DMS53 treated with DMSO at 0.1 percent for 48 hours (cell line): ENCODE measurements around the gene CFAP74.
A peak's percentile ranks its signal among the peaks of the same experiment; 100 is the strongest.
"Not testable (repeated sequence)": the region's sequence is repeated elsewhere in the genome, so short reads cannot be mapped to it uniquely, and the experiment has no call there.

Experiments used
- DNase-seq: peaks from one replicate; lab custom pipeline; 2025; ENCODE audit not compliant: unreplicated experiment; lab: John Stamatoyannopoulos, UW

Gene CFAP74

DNA sequence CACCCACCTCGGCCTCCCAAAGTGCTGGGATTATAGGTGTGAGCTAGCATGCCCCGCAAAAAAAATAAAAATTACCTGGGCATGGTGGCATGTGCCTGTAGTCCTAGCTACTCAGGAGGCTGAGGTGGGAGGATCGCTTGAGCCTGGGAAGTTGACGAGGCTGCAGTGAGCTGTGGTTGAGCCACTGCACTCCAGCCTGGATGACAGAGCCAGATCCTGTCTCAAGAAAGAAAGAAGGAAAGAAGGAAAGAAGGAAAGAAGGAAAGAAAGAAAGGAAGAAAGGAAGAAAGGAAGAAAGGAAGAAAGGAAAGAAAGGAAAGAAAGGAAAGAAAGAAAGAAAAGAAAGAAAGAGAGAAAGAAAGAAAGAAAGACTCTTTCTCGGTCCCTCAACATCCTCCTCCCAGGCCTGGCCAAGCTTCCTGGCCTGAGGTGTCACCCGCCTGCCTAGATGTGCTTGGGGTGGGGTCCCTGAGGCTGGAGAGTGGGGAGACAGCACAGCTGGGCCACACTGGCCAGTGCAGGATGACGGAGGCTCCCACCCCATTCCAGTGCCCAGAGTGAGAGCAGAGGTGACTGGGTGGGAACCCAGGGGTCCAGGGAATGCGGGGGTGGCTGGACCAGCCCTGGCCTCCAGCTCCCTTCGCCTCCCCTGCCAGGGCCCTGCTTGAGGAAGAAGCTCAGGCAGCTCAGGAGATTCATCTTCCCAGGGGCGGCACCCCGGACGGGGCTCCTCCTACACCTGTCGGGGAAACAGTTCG, 102.5 kb downstream of the CFAP74 start:
- DNase-seq = no peak

DNA sequence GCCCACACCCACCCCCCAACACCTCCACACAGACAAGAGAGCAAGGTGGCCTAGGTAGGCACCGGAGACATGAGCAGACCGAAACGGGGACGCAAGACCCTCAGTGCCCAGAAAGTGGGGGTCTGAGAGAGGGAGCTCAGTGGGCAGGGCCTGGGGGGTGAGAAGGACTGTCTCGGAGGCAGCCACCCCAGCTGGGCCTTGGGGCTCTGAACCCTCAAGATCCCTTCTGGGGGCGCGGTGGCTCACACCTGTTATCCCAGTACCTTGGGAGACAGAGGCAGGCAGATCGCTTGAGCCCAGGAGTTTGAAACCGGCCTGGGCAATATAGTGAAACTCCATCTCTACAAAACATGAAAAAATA, 103.6 kb downstream of the CFAP74 start:
- no peak for DNase-seq

DNA sequence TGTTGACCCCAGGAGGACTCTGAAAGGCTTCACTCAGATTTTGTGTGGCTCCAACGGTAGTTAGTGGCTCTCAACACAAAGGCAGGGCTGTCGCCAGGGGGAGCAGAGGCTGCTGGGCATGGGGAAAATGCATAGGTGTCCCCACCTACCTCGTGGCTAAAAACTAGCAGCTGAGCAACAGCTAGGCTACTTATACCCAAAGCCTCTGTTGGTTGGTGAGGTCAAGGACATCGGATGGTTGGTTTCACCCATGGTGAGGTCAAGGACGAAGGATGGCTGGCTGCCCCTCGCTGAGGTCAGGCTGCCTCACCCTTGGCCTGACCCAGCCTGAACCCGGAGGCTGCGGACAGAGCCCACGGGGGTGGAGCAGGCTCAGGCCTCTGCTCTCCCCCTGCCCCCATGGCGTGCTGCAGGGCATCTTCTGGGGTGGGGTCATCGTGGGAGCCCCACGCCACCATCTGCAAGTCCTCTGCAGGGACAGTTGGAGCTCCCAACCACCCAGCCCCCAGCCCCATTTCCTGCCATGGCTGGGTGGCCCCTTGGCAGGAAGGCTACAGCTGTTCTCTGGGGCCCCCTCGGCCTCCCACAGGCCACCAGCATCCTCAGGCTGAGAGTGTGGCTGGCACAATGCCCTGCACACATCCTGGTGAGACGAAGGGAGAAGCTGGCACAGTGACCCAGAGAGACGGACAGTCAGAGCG, 104.2 kb downstream of the CFAP74 start:
- no peak for DNase-seq

DNA sequence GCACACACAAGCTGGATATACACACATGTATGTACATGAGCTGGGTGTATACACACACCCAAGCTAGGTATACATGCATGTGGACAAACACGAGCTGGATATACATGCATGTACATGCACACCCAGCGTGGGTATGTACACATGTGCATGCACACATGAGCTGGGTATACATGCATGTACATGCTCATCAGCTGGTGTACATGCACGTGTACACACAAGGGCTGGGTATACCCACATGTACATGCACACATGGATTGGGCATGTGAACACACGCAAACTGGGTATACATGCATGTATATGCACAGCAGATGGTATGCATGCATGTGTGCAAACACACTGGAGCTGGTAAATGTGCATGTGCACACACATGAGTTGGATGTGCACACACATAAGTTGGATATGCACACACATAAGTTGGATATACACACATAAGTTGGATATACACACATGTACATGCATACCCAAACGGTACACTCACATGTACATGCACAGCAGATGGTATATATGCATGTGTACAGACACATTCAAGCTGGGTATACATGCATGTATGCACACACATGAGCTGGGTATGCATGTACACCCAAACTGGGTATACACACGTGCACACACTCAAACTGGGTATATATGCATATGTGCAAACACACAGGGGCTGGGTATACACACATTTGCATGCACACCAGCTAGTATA, 105.2 kb downstream of the CFAP74 start:
- no peak for DNase-seq

DNA sequence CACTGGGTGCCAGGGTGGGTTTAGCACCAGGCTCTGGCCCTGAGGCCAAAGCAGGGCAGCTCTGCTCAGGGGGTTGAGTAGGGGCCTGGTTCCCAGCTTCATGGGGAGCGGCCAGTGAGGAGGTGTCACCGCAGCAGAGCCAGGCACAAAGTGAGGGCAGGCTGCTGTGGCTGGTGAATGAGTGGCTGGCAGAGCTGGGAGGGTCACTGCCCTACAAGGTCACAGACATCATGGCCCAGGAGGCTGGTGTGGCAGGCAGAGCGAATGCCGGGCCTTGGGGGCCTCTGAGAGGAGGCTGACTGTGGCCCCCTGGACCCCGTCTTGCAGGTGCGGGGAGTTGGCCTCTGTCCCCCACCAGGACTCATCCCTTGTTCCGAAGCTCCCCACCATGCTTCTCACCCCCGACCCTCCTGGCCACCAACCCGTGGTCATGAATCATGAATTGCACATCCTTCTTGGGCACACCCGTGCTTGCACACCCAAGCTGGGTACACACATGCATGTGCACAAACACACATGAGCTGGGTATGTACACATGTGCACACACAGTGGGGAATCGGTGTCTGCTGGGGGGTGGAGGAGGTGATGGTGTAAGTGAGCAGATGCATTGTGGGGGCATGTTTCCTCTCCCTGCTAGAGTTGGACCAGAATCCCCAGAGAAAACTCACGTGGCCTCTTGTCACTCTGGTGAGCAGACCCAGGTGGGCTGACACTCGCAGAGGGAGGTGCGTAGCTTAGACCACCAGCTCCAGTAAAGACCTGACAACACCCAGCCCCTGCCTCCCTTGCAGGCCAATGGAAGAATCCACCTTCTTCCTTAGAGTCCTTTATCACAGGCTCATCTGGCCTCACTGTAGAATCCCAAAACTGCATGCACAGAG, 107.9 kb downstream of the CFAP74 start:
- no peak for DNase-seq

DNA sequence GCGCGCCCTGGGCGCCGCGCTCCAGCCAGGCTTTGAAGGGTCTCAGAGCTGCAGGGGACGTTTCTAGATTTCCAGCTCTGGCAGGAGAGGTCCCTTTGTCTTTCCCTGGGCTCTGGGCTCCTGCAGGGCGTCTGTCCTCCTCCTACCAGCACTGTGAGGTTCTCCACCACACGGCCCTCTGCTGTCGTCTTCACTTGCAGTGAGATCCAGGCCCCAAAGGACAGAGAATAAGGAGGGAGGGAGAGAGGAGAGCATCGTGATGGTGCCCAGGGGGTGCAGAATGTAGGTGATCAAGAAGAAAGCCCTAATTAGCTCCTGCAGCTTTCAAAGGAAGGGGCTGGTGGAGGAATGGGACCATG, 108.5 kb downstream of the CFAP74 start:
- DNase-seq = no peak

DNA sequence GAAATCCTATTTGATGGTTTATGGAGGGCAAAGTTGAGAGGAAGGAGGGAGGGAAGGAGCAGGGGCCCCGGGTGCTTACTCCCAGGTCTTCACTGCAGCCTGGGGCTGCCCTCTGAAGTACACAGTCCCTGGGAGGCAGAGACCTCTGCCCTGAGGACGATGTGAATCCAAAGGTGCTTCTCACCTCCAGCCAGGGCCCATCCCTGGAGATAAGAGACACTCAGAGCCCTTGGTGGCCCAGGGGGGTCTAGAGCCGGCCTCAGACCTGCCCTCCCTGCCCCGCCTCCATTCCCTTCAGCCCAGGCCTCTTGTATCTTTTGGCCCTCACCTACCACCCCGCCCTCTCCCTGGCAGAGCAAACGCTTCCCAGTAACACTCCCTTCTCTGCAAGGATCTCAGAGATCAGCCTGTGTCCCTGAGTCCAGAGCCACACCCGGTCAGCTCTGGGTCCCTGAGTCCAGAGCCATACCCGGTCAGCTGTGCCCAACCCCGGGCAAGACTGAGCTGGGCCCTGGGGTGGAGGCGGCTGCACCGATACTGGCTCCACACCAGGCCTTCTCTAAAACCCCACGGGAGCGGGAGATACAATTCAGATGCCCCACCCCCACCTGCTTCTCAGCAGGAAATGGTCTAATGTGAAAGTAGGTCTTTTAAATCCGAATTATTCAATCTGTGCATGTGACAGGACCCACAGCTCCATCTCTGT, 109.1 kb downstream of the CFAP74 start:
- no peak for DNase-seq

DNA sequence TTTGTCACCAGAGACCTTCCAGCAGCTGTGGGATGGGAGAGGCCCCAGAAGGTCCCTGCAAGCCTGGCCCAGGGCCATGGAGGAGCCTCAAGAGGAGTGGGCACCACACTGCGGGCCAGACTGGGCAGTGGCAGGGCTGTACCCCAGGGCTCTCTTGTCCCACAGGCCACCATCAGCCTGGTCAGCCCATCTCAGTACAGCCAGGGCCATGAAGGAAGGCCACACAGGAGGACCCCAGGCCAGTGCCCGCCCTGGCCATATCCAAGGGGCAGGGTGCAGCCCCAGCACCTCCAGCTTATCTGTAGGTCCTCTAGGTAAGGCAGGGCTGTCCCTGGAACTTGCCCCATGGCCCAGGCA, 109.6 kb downstream of the CFAP74 start:
- DNase-seq = no peak

DNA sequence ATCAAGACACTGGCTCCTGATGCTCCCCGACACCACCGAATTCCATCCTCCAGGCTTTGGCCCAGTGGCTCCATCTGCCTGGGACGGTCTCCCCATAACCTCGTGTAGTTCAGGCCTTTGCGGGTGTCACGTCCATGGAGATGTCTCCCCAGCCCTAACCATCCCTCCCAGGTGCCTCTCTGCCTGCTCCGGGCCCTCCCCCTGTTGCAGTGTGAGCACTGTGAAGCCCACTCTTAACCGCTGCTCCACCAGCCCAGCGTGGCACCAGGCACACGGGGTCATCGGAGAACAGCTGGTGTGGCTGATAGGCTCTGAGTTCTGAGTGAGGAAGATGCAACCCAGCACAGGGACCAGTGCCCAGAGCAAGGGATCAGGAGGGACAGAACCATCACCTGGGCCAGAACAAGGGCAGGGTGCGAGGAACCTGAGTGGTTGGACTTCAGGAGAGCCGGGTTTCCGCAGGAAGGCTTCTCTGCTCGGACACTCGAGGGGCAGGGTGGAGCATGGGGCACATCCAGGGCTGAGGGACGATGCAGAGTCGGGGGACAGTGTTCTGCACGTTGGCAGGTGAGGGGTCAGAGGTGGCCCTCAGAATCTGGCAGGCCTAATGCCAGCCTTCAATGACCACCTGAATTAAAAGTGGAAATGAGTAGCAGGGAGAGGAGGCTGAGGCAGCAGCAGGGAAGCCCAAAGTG, 110.1 kb downstream of the CFAP74 start:
- no peak for DNase-seq

DNA sequence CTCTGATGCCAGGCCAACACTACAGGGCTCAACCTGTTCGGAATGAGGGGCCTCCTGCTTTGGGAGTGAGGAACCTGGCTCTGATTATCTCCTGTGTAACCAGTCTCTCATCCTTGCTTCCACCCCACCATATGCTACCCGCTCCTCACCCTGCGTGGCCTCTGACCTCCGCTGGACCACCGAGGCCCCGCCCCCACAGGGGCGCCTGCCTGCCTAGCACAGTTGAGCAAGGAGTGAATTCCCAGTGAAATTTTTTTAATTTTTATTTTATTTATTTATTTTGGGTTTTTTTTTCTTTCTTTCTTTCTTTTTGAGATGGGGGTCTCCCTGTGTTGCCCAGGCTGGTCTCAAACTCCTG, 110.8 kb downstream of the CFAP74 start:
- no peak for DNase-seq

DNA sequence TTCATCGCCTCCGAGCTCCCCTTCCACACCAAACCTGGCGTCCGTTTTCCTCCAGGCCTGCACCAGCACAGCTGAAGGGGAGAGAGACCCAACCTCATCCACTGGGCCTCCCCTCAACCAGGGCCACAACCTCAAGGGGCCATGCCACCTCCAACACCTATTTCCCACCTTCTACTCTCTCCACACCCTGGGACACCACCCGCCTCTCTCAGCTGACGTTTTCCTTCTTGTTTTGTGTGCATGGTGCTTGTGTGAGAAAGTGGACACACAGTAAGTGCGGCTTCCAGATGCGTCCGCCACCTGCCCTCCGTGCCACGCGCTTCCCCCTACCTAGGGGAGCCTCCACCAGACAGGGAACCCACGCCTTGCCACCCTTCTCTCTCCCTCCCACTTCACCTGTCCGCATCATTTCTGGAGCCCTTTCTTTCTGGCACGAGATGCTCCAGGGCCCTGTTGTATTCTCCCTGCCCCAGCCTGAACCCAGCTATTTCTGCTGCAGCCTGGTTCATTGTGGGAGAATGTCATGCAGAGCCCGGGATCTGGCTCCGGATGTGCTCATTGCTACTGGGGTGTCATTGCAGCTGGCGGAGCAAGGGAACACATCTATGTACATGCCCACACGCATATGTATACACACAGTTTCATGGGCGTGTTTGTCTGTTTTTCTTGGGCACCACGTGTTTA, 111.4 kb downstream of the CFAP74 start:
- DNase-seq = no peak

DNA sequence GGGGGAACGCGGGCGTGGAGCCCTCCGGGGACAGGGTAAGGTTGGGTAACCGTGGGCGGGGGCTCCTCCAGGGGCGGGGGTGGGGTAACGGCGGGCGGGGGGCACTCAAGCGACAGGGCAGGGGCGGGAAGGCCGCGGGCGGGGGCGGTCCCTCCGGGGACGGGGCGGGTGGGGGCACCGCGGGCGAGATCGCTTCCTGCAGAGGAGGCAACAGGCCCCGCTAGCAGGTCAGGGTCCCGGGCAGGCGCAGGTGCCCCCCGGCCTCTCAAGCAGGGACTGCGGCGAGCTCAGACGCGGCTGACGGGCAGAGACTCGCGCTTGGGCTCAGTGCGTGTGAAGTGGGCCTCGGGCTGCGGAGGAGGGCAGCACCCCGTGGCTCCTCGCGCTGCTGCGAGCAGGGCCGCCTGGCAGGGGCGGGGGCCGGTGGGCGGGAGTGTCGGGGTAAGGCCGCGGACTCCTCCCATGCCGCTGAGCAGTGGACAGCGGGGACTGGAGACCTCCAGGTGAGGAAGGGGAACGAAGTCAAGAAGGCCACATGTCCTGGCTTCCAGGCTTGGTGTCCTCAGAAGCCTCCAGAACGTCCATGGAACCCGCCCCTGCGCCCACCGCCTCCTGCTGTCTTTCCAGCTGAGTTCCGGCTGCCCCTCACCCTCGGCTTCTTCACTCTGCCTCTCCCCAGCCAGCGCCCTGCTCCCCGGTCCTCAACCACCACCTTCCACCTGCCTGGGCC, 112.1 kb downstream of the CFAP74 start:
- no peak for DNase-seq

DNA sequence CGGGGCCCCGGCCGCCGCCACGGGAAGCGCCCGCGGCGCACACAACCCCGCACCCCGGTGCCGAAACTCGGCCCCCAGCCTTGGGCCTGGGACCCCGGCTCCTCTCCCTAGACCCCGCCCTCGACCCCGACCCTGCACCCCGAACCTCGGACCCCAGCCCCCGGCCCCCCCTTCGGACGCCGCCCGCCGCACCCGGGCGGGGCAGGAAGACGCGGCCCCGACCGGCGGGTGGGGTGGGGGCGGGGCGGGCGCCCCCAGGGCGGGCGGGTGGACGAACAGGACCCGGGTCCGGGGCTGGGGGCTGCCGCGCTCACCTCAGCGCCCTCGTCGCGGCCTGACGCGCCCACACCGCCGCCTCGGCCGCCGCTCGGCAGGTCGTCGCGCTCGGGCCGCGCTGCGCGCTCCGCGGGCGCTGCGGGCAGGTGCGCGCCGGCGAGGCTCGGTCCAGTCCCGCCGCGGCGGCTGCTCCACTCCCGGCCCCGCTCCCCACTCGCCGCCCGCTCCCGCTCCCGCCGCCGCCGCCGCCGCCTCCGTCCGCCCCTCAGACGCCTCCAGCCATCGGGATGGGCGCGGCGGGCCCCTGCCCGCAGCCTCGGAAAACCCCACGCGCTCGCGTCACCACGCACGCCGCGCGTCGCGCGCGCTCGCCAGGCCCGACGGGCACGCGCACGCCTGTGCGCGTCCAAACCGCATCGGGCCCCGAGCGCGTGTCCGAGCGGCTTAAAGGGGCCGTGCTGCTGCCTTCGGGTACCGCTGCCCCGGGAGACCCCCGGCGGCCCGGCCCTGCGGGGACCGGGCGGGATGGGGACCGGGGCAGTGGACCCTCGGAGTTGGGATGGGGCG, 112.9 kb downstream of the CFAP74 start, which contains the start of gene GNB1:
GNB1 (minus strand) TSS at position 582 of the 843 bp plus-strand sequence. CDS start 65,634 bp downstream, outside the sequence.
- peak; percentile 71 for DNase-seq

DNA sequence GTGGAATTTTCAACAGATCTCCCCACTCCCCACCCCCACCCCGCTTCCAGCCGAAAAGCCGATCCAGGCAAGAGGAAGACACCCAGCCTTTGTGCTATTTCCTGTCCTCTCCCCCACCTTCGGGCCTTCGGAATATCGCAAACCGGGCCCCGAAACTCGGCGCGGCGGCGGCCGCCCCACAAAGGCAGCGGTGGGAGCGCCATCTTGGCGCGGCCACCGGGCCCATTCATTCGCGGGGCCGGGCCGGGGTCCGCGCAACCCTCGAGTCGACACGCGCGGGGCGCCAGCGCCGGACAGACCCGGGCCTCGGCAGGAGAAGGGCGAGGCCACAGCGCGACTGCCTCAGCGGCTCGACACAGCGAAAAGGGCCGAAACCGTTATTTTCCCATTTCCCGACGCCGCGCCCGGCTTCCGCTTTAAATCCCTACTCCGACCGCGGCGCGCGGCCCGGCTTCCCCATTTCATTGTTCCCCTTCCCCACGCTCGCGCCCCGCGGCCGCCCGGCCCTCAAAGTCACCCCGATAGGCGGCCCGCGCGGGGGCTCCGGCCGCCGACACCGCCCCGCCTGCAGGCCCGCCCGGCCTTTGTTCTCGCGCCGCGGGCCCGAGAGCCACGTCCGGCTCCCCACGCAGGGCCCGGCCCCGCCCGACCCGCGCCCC, 113.6 kb downstream of the CFAP74 start:
- no peak for DNase-seq

DNA sequence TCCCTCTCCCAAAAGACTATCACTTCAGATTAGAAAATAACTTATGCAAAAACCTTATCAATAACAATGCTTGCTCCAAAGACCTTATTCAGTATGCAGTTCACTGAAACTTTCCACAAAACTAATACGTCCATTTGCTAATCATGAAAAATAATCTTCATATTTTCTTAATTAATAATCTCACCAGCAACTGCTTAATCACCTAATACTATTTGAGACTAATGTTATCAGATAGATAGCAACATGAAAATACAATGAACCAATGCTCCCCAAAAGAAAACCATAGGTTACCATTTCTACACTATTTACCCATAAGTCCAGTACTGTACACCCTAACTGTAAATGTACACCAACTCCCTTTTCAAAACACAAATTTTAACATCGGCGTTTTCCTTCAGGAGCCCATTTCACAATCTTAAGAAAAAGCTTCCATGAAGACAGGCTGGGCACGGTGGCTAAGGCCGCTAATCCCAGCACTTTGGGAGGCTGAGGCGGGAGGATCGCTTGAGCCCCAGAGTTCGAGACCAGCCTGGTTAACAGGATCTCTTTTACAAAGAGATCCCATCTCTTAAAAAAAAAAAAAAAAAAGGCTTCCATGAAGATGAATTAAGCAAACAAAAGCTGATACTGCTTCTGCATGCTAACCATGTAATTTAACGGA, 114.4 kb downstream of the CFAP74 start:
- DNase-seq = no peak

DNA sequence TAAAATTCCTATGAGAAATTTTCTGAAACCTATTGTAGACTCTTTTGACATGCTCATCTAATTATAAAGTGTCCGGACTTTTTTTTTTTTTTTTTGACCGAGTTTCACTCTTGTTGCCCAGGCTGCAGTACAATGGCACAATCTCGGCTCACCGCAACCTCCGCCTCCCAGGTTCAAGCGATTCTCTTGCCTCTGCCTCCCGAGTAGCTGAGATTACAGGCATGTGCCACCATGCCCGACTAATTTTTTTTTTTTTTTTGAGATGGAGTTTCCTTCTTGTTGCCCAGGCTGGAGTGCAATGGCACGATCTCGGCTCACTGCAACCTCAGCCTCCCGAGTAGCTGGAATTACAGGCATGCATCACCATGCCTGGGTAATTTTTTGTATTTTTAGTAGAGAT, 119.7 kb downstream of the CFAP74 start:
- DNase-seq = not testable (repeated sequence)
